HK-2 (cell line): ENCODE data around the gene GPR15.

Experiments used
- DNase-seq: peaks from one replicate; pipeline ENCODE4 v3.0.0-alpha.2; 2018; ENCODE audit not compliant: unreplicated experiment

Gene GPR15

GRCh38 chr3:98530676-98531075, 1.1 kb upstream of the GPR15 start:
- no peak for DNase-seq

- no peak for DNase-seq
Measured at GRCh38 chr3:98532275-98532637, 478 bp downstream of the GPR15 start.

GRCh38 chr3:98532709-98533571, 1.2 kb downstream of the GPR15 start:
- no peak for DNase-seq

- DNase-seq, result no peak
Measured at GRCh38 chr3:98534168-98534567, 2.4 kb downstream of the GPR15 start.

GRCh38 chr3:98534734-98535133, 3.0 kb downstream of the GPR15 start:
- no peak for DNase-seq

GRCh38 chr3:98536456-98537017, 4.8 kb downstream of the GPR15 start:
- no peak for DNase-seq

- no peak for DNase-seq
Measured at GRCh38 chr3:98540346-98540745, 8.6 kb downstream of the GPR15 start.

GRCh38 chr3:98541695-98542094, 9.9 kb downstream of the GPR15 start:
- DNase-seq, result no peak

GRCh38 chr3:98542623-98543022, 10.8 kb downstream of the GPR15 start:
- DNase-seq, result no peak

GRCh38 chr3:98545940-98546339, 14.2 kb downstream of the GPR15 start:
- no peak for DNase-seq

GRCh38 chr3:98548544-98548943, 16.8 kb downstream of the GPR15 start:
- DNase-seq, result no peak

GRCh38 chr3:98550833-98551232, 19.1 kb downstream of the GPR15 start:
- DNase-seq, result no peak

GRCh38 chr3:98551236-98551635, 19.5 kb downstream of the GPR15 start:
- no peak for DNase-seq

GRCh38 chr3:98551754-98552153, 20.0 kb downstream of the GPR15 start:
- no peak for DNase-seq

GRCh38 chr3:98552232-98553020, 20.6 kb downstream of the GPR15 start:
- DNase-seq, result no peak

- DNase-seq, result no peak
Measured at GRCh38 chr3:98553021-98553563, 21.3 kb downstream of the GPR15 start.

- DNase-seq, result no peak
Measured at GRCh38 chr3:98553753-98554152, 22.0 kb downstream of the GPR15 start.

GRCh38 chr3:98554580-98554979, 22.8 kb downstream of the GPR15 start:
- no peak for DNase-seq

- no peak for DNase-seq
Measured at GRCh38 chr3:98555025-98555379, 23.2 kb downstream of the GPR15 start.

- DNase-seq, result no peak
Measured at GRCh38 chr3:98556164-98557130, 24.7 kb downstream of the GPR15 start.

GRCh38 chr3:98557324-98558010, 25.7 kb downstream of the GPR15 start:
- no peak for DNase-seq
